IMR-90 (cell line): ENCODE results near the gene AGTPBP1. TPM values are rescaled to one million over a fixed set of nuclear protein-coding genes. Genes with fewer than 3 reads are reported as not detected.

Experiments
- ATAC-seq: fragments of 200-7000 bp; cut with Tn5 transposase; 2 replicates; pipeline ENCODE4 v1.9.1; 2020; ENCODE audit warnings: low read depth, mild to moderate bottlenecking, moderate library complexity
- BruUV-seq: library from RNA; stranded (reverse); fragments of 400-500 nt; replicated peaks from 2 replicates; lab custom pipeline; 2021; lab: Mats Ljungman, UMichigan
- CTCF ChIA-PET: fragments of 300-600 bp; formaldehyde crosslinking; extraction: SDS; loops from one replicate; lab custom pipeline; 2021; ENCODE audit warnings: antibody characterized with exemption; lab: Yijun Ruan, JAX
- POLR2A ChIA-PET: fragments of 300-600 bp; sonication (Branson Sonifier 250); formaldehyde crosslinking; loops from one replicate; lab custom pipeline; 2022; ENCODE audit warnings: antibody characterized with exemption; ENCODE audit not compliant: unreplicated experiment; lab: Charles Lee
- DNase-seq: peaks from one replicate; pipeline ENCODE4 v3.0.0; 2013
- H2AFZ ChIP-seq: replicated peaks from 2 replicates; pipeline ENCODE3; 2013; ENCODE audit warnings: low read length, mild to moderate bottlenecking; ENCODE audit not compliant: poor library complexity
- H2AK5ac ChIP-seq: 2 replicates; pipeline ENCODE4 v1.6.1; 2013; ENCODE audit warnings: low read depth, low read length, inconsistent platforms
- H2AK9ac ChIP-seq: replicated peaks from 2 replicates; pipeline ENCODE3; 2013; ENCODE audit warnings: mild to moderate bottlenecking, low read depth, low read length, moderate library complexity; ENCODE audit not compliant: poor library complexity
- H2BK120ac ChIP-seq: 2 replicates; pipeline ENCODE4 v1.6.1; 2013; ENCODE audit warnings: low read depth, low read length, inconsistent platforms
- H2BK15ac ChIP-seq: 3 replicates; pipeline ENCODE4 v1.6.1; 2013; ENCODE audit warnings: low read depth, low read length, inconsistent platforms
- H2BK20ac ChIP-seq: 2 replicates; pipeline ENCODE4 v1.6.1; 2013; ENCODE audit warnings: low read depth, mild to moderate bottlenecking, inconsistent platforms, low read length, moderate library complexity
- H2BK5ac ChIP-seq: 2 replicates; pipeline ENCODE4 v1.6.1; 2013; ENCODE audit warnings: mild to moderate bottlenecking, low read depth, low read length, inconsistent platforms; ENCODE audit not compliant: poor library complexity, severe bottlenecking
- H3K14ac ChIP-seq: replicated peaks from 2 replicates; pipeline ENCODE4 v1.6.1; 2013; ENCODE audit warnings: low read depth, low read length, inconsistent platforms
- H3K18ac ChIP-seq: 2 replicates; pipeline ENCODE4 v1.6.1; 2013; ENCODE audit warnings: low read depth, low read length, control low read depth
- H3K23ac ChIP-seq: 2 replicates; pipeline ENCODE4 v1.6.1; 2013; ENCODE audit warnings: low read depth, low read length, inconsistent platforms
- H3K27ac ChIP-seq: 2 replicates; pipeline ENCODE4 v1.5.1; 2013; ENCODE audit warnings: mild to moderate bottlenecking, control low read depth, low read length; ENCODE audit not compliant: insufficient read depth
- H3K27me3 ChIP-seq: 2 replicates; pipeline ENCODE4 v1.6.1; 2013; ENCODE audit warnings: low read length; ENCODE audit not compliant: control insufficient read depth, insufficient read depth
- H3K36me3 ChIP-seq: 2 replicates; pipeline ENCODE4 v1.6.1; 2013; ENCODE audit warnings: low read length, mixed read lengths; ENCODE audit not compliant: control insufficient read depth, insufficient read depth
- H3K4ac ChIP-seq: 2 replicates; pipeline ENCODE4 v1.6.1; 2013; ENCODE audit warnings: low read depth, low read length, inconsistent platforms
- H3K4me1 ChIP-seq: 2 replicates; pipeline ENCODE4 v1.6.1; 2013; ENCODE audit warnings: low read length, mixed read lengths; ENCODE audit not compliant: control insufficient read depth, insufficient read depth
- H3K4me2 ChIP-seq: 2 replicates; pipeline ENCODE4 v1.6.1; 2013; ENCODE audit warnings: low read depth, mild to moderate bottlenecking, control low read depth, low read length, moderate library complexity
- H3K4me3 ChIP-seq: 2 replicates; pipeline ENCODE4 v1.5.1; 2013; ENCODE audit warnings: low read depth, mild to moderate bottlenecking, control low read depth, low read length, moderate library complexity; ENCODE audit not compliant: insufficient read depth
- H3K56ac ChIP-seq: 2 replicates; pipeline ENCODE4 v1.6.1; 2013; ENCODE audit warnings: low read length, inconsistent platforms; ENCODE audit not compliant: insufficient read depth; ENCODE audit errors: extremely low read depth
- H3K79me1 ChIP-seq, 2 experiments: 2 replicates each; pipeline ENCODE4 v1.6.1; 2013; ENCODE audit warnings: low read length in 2 of 2, inconsistent platforms in 1 of 2, low read depth in 1 of 2
- H3K9ac ChIP-seq: 2 replicates; pipeline ENCODE4 v1.6.1; 2013; ENCODE audit warnings: low read depth, low read length, control low read depth
- H3K9me1 ChIP-seq: 2 replicates; pipeline ENCODE4 v1.6.1; 2013; ENCODE audit warnings: low read length, inconsistent platforms; ENCODE audit not compliant: insufficient read depth
- H3K9me3 ChIP-seq: 2 replicates; pipeline ENCODE4 v1.6.1; 2013; ENCODE audit warnings: low read length; ENCODE audit not compliant: control insufficient read depth, insufficient read depth
- H4K20me1 ChIP-seq: 2 replicates; pipeline ENCODE4 v1.6.1; 2013; ENCODE audit warnings: low read length, inconsistent platforms; ENCODE audit not compliant: insufficient read depth
- H4K5ac ChIP-seq: 2 replicates; pipeline ENCODE4 v1.6.1; 2013; ENCODE audit warnings: mild to moderate bottlenecking, low read depth, low read length, control low read depth
- H4K8ac ChIP-seq, 2 experiments: 2 replicates each; pipeline ENCODE4 v1.6.1; 2013; ENCODE audit warnings: low read depth in 2 of 2, low read length in 2 of 2, control low read depth in 1 of 2, inconsistent platforms in 1 of 2
- H4K91ac ChIP-seq: 2 replicates; pipeline ENCODE4 v1.6.1; 2013; ENCODE audit warnings: low read depth, low read length, inconsistent platforms; ENCODE audit not compliant: insufficient read depth
- BHLHE40 ChIP-seq: fragments of 150-350 bp; IDR thresholded peaks from 2 replicates; pipeline ENCODE4 v1.6.1; 2016; ENCODE audit warnings: mild to moderate bottlenecking, low read depth, low read length
- CEBPB ChIP-seq: IDR thresholded peaks from 2 replicates; pipeline ENCODE4 v1.6.1; 2012; ENCODE audit warnings: low read depth, low read length, improper control_type of control experiment
- CHD1 ChIP-seq: IDR thresholded peaks from 2 replicates; pipeline ENCODE4 v1.6.1; 2012; ENCODE audit warnings: low read depth, low read length, improper control_type of control experiment
- CTCF ChIP-seq: conservative IDR thresholded peaks from 2 replicates; pipeline ENCODE4 v1.5.1; 2012; ENCODE audit warnings: mild to moderate bottlenecking, low read depth, low read length, improper control_type of control experiment
- ELK1 ChIP-seq: fragments of 150-350 bp; IDR thresholded peaks from 2 replicates; pipeline ENCODE4 v1.6.1; 2016; ENCODE audit warnings: low read depth, mild to moderate bottlenecking, low read length, moderate library complexity, borderline replicate concordance
- FOS ChIP-seq: fragments of 150-350 bp; IDR thresholded peaks from 2 replicates; pipeline ENCODE4 v1.6.1; 2016; ENCODE audit warnings: low read depth, low read length
- MAFK ChIP-seq: IDR thresholded peaks from 2 replicates; pipeline ENCODE4 v1.6.1; 2012; ENCODE audit warnings: low read depth, low read length, improper control_type of control experiment
- MAZ ChIP-seq: IDR thresholded peaks from 2 replicates; pipeline ENCODE4 v1.6.1; 2012; ENCODE audit warnings: low read depth, mild to moderate bottlenecking, low read length, improper control_type of control experiment, moderate library complexity, borderline replicate concordance
- NFE2L2 ChIP-seq: fragments of 150-350 bp; IDR thresholded peaks from 2 replicates; pipeline ENCODE4 v1.6.1; 2016; ENCODE audit warnings: low read depth, mild to moderate bottlenecking, low read length
- POLR2A ChIP-seq: IDR thresholded peaks from 2 replicates; pipeline ENCODE4 v1.6.1; 2012; ENCODE audit warnings: mild to moderate bottlenecking, low read depth, low read length
- RAD21 ChIP-seq: IDR thresholded peaks from 2 replicates; pipeline ENCODE4 v1.6.1; 2012; ENCODE audit warnings: low read length, improper control_type of control experiment
- RCOR1 ChIP-seq: IDR thresholded peaks from 2 replicates; pipeline ENCODE4 v1.6.1; 2012; ENCODE audit warnings: mild to moderate bottlenecking, low read length, improper control_type of control experiment; ENCODE audit not compliant: insufficient replicate concordance
- RFX5 ChIP-seq: IDR thresholded peaks from 2 replicates; pipeline ENCODE4 v1.8.0; 2012; ENCODE audit warnings: low read depth, mild to moderate bottlenecking, low read length, moderate library complexity
- SMC3 ChIP-seq: fragments of 150-350 bp; IDR thresholded peaks from 2 replicates; pipeline ENCODE4 v1.6.1; 2016; ENCODE audit warnings: low read depth, mild to moderate bottlenecking, antibody characterized with exemption, low read length, moderate library complexity
- USF2 ChIP-seq: fragments of 150-350 bp; IDR thresholded peaks from 2 replicates; pipeline ENCODE4 v1.6.1; 2017; ENCODE audit warnings: mild to moderate bottlenecking, antibody characterized with exemption, low read length, low read depth
- WGBS, 2 experiments: methylation state at CpG; one replicate each; pipeline versions ENCODE4 v1.1.5 to v1.1.7; 2013; ENCODE audit warnings: missing lambda C conversion rate in 2 of 2; ENCODE audit not compliant: insufficient read length in 1 of 2; ENCODE audit errors: extremely low coverage in 2 of 2; 5-methylcytosine and 5-hydroxymethylcytosine counted together
- dilution Hi-C: fragments of 300-500 bp; cut with HindIII; formaldehyde crosslinking; loops from one replicate; pipeline ENCODE4 v1.14.3; 2018; ENCODE audit warnings: low sequenced_read_pairs; ENCODE audit not compliant: unreplicated experiment
- in situ Hi-C: fragments of 300-500 bp; cut with MboI; formaldehyde crosslinking; loops from 3 replicates; pipeline ENCODE4 v1.14.3; 2019; ENCODE audit warnings: low sequenced_read_pairs, inconsistent platforms, mixed read lengths
- intact Hi-C: fragments of 100-400 bp; cut with micrococcal nuclease; formaldehyde crosslinking; loops from 2 replicates; pipeline ENCODE4 v1.10.0; 2022
- polyA plus RNA-seq, 3 experiments: library from polyadenylated mRNA; depleted of rRNA; stranded (reverse); fragments of >200 nt; gene quantifications; 2 replicates each; pipeline ENCODE4 v1.2.3, GENCODE V29; 2012; ENCODE audit warnings: low replicate concordance in 1 of 3
- total RNA-seq: library from RNA; depleted of rRNA; stranded (reverse); fragments of >200 nt; gene quantifications from 2 replicates; pipeline ENCODE4 v1.2.3, GENCODE V29; 2012

The AGTPBP1 gene
- total and polyA plus RNA-seq, 2 of the 4 experiments (the other 2 are of a cell fraction), result 3.3 to 9.0 TPM

DNA sequence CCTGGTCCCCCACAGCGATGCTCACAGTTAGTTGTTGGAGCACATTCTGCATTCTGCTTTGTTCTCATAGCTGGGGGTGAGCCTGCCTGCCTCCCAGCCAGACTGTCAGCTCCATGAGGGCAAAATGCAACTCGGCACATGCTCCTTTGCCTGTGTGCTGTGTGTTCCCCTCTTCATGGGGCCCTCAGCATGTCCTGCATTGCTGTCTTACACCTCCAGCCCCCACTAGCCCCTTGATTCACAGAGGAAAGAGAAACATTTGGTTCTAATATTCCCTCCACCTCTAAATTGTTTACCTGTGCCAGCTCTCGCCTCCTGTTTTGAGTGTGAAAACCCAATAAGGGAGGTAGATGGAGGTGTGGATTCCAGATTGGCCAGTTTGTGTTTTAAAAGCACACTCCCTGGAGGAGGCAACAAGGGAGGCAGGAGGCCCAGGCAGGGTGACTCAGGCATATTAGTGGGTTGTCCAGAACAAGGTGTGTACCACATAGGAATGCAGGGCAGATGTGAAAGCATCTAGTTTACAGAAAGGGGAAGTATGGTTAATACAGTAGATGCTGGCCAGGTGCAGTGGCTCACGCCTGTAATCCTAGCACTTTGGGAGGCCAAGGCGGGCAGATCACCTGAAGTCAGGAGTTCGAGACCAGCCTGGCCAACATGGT lies 224.6 kb downstream of the AGTPBP1 start:
- no peak overlapping the region for H3K56ac ChIP-seq
- intact Hi-C loops (no loop called here), in situ Hi-C loops (no loop called here), dilution Hi-C loops (no loop called here)
- no peak overlapping the region for H3K23ac ChIP-seq
- H3K9ac ChIP-seq, result no peak overlapping the region
- DNase-seq, result no peak
- H3K79me1 ChIP-seq, result no peaks in the 10 kb centered on the region
- no peaks in the 10 kb centered on the region for H4K20me1 ChIP-seq
- H3K4me1 ChIP-seq, result no peaks in the 10 kb centered on the region
- BruUV-seq, result no TSS peak
- H2AK5ac ChIP-seq, result no peak overlapping the region
- no peak overlapping the region for H3K4me2 ChIP-seq
- ChIA-PET CTCF (no interaction called here), POLR2A (no interaction called here)
- peaks cover 4% of the 10 kb centered on the region for H3K9me3 ChIP-seq
- H3K27ac ChIP-seq, result no peak overlapping the region
- H2BK120ac ChIP-seq, result no peak overlapping the region
- ATAC-seq, result no peak
- H4K8ac ChIP-seq, result no peak overlapping the region
- H2AK9ac ChIP-seq, result no peak overlapping the region
- no peaks in the 10 kb centered on the region for H3K9me1 ChIP-seq
- H2BK5ac ChIP-seq, result no peak overlapping the region
- H2AFZ ChIP-seq, result no peak overlapping the region
- H3K27me3 ChIP-seq, result no peaks in the 10 kb centered on the region
- H2BK20ac ChIP-seq, result no peak overlapping the region
- TF ChIP-seq ELK1, result no peak
- TF ChIP-seq SMC3, result no peak
- TF ChIP-seq POLR2A, result no peak
- no peak for TF ChIP-seq CTCF
- TF ChIP-seq MAZ, result no peak
- no peak for TF ChIP-seq NFE2L2
- no peak for TF ChIP-seq MAFK
- TF ChIP-seq BHLHE40, result no peak
- no peak for TF ChIP-seq RFX5
- no peak for TF ChIP-seq USF2
- TF ChIP-seq FOS, result no peak
- no peak for TF ChIP-seq CEBPB
- no peak for TF ChIP-seq RAD21
- no peak for TF ChIP-seq RCOR1
- no peak for TF ChIP-seq CHD1
- H2BK15ac ChIP-seq, result no peak overlapping the region
- H3K14ac ChIP-seq, result no peak overlapping the region
- no peak overlapping the region for H3K4me3 ChIP-seq
- WGBS, 2 experiments, result 80% methylated on average over 2 of the region's 6 CpGs; no CpG with 5 or more reads in 1 of the 2 experiments
- H3K18ac ChIP-seq, result no peak overlapping the region
- H3K36me3 ChIP-seq, result no peaks in the 10 kb centered on the region
- H4K5ac ChIP-seq, result no peak overlapping the region
- H3K4ac ChIP-seq, result no peak overlapping the region
- H4K91ac ChIP-seq, result no peak overlapping the region
